ENCODE measurements around the gene SCGB1D4.

Gene SCGB1D4

GRCh38 chr11:62273284-62273683 lies 25.6 kb downstream of the SCGB1D4 start:
- no peak for DNase-seq

GRCh38 chr11:62269654-62270278 lies 29.1 kb downstream of the SCGB1D4 start, which contains the start of gene SCGB2A2:
Gene SCGB2A2 (plus strand): TSS chr11:62270158. CDS start chr11:62270217, 59 bp downstream.
- no peak for DNase-seq

- no peak for DNase-seq
Measured at GRCh38 chr11:62267576-62267975, 31.3 kb downstream of the SCGB1D4 start.

DNA sequence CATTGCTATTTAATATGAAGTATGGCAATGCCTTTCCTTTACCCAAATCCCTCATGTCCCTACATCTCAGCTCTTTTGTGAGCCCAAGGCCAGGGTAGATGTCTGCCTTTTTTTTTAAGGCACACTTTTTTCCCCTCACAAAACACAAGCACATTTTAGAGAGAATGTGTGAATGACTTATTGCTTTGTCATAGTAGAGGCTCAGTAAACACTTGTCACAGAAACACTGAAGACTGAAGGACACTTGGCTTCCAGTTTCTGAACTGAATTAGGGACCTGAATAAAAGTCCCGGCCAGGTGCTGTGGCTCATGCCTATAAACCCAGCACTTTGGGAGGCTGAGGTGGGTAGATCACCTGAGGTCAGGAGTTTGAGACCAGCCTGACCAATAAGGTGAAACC lies 31.8 kb downstream of the SCGB1D4 start:
- no peak for DNase-seq

- DNase-seq = no peak
Measured at GRCh38 chr11:62266558-62266957, 32.3 kb downstream of the SCGB1D4 start.

- DNase-seq = no peak
Measured at GRCh38 chr11:62264004-62264403, 34.9 kb downstream of the SCGB1D4 start.

- no peak for DNase-seq
Measured at GRCh38 chr11:62260261-62260953, 38.5 kb downstream of the SCGB1D4 start.

GRCh38 chr11:62256281-62256680 lies 42.6 kb downstream of the SCGB1D4 start:
- no peak for DNase-seq

GRCh38 chr11:62253999-62254542 lies 44.8 kb downstream of the SCGB1D4 start:
- DNase-seq = no peak

GRCh38 chr11:62251698-62252097 lies 47.2 kb downstream of the SCGB1D4 start:
- DNase-seq = no peak

Measured in NCI-H1694 (cell line).